Naive thymus-derived CD4-positive, alpha-beta T cell (primary cell): ENCODE measurements around the gene OR52E6. TPM values are rescaled to one million over a fixed set of nuclear protein-coding genes. Genes with fewer than 3 reads are reported as not detected.

Source experiments
- ATAC-seq: fragments of 150-1000 bp; cut with Tn5 transposase; 2 replicates; pipeline ENCODE4 v1.10.0; 2021; ENCODE audit warnings: mild to moderate bottlenecking, moderate library complexity
- CTCF ChIA-PET: fragments of 350-600 bp; sonication (Branson Sonifier 250); formaldehyde crosslinking; loops from one replicate; lab custom pipeline; 2021; ENCODE audit warnings: antibody characterized with exemption; lab: Charles Lee
- POLR2A ChIA-PET: fragments of 350-600 bp; sonication (Branson Sonifier 250); formaldehyde crosslinking; loops from one replicate; lab custom pipeline; 2021; ENCODE audit warnings: antibody characterized with exemption, inconsistent platforms; lab: Charles Lee
- DNase-seq, 9 donors: peaks; one replicate each; pipeline versions ENCODE4 v3.0.0 to v3.0.0-alpha.2; 2020 to 2022; ENCODE audit warnings: mixed read lengths in 1 of 9
- H3K27ac ChIP-seq: one replicate; pipeline ENCODE4 v1.7.0; 2013; ENCODE audit warnings: mild to moderate bottlenecking, low read depth, low read length, moderate library complexity
- H3K27me3 ChIP-seq, 2 donors: one replicate each; pipeline ENCODE4 v1.7.0; 2013; ENCODE audit warnings: low read length in 2 of 2, mild to moderate bottlenecking in 2 of 2, moderate library complexity in 2 of 2; ENCODE audit not compliant: control insufficient read depth in 2 of 2, insufficient read depth in 2 of 2
- H3K36me3 ChIP-seq, 3 experiments: 1 replicate in 2 of 3; 2 replicates in 1 of 3; pipeline ENCODE4 v1.7.0; 2013; ENCODE audit warnings: low read length in 3 of 3, mild to moderate bottlenecking in 3 of 3, moderate library complexity in 1 of 3; ENCODE audit not compliant: insufficient read depth in 3 of 3, control insufficient read depth in 2 of 3
- H3K4me1 ChIP-seq, 2 donors: one replicate each; pipeline ENCODE4 v1.7.0; 2013; ENCODE audit warnings: low read length in 2 of 2, mild to moderate bottlenecking in 2 of 2, moderate library complexity in 1 of 2; ENCODE audit not compliant: control insufficient read depth in 2 of 2, insufficient read depth in 2 of 2
- H3K4me3 ChIP-seq: 2 replicates; pipeline ENCODE4 v1.7.0; 2013; ENCODE audit warnings: mild to moderate bottlenecking, low read length
- H3K9me3 ChIP-seq, 3 experiments: 1 replicate in 2 of 3; 2 replicates in 1 of 3; pipeline ENCODE4 v1.7.0; 2013; ENCODE audit warnings: low read length in 3 of 3; ENCODE audit not compliant: control insufficient read depth in 2 of 3
- H3K27ac Mint-ChIP-seq, 9 donors: one replicate each; pipeline ENCODE4 v1.8.0; 2020 to 2022; ENCODE audit warnings: mixed read lengths in 9 of 9, mild to moderate bottlenecking in 8 of 9, moderate library complexity in 5 of 9, inconsistent platforms in 2 of 9
- H3K27me3 Mint-ChIP-seq, 5 donors: one replicate each; pipeline ENCODE4 v1.8.0; 2021 to 2022; ENCODE audit warnings: mixed read lengths in 5 of 5, mild to moderate bottlenecking in 1 of 5
- H3K36me3 Mint-ChIP-seq, 5 donors: one replicate each; pipeline ENCODE4 v1.8.0; 2020 to 2022; ENCODE audit warnings: mixed read lengths in 5 of 5, mild to moderate bottlenecking in 3 of 5, inconsistent platforms in 1 of 5
- H3K4me1 Mint-ChIP-seq, 7 donors: one replicate each; pipeline ENCODE4 v1.8.0; 2020 to 2022; ENCODE audit warnings: mixed read lengths in 7 of 7, mild to moderate bottlenecking in 3 of 7, inconsistent platforms in 1 of 7
- H3K4me3 Mint-ChIP-seq, 10 donors: one replicate each; pipeline ENCODE4 v1.8.0; 2020 to 2022; ENCODE audit warnings: mild to moderate bottlenecking in 10 of 10, mixed read lengths in 10 of 10, moderate library complexity in 6 of 10, inconsistent platforms in 2 of 10
- H3K9me3 Mint-ChIP-seq, 11 donors: one replicate each; pipeline ENCODE4 v1.8.0; 2020 to 2022; ENCODE audit warnings: mixed read lengths in 11 of 11, mild to moderate bottlenecking in 4 of 11, inconsistent platforms in 1 of 11, moderate library complexity in 1 of 11
- intact Hi-C, 2 donors: fragments of 100-400 bp; cut with micrococcal nuclease; formaldehyde crosslinking; loops; one replicate each; pipeline ENCODE4 v1.15.1; 2023
- polyA plus RNA-seq, 2 donors: library from polyadenylated mRNA; unstranded; fragments of 300-500 nt; fragmentation: Illumina TruSeq; gene quantifications; one replicate each; pipeline ENCODE4 v1.2.3, GENCODE V29; 2021
- total RNA-seq, 6 experiments: library from RNA in 5 of 6; stranded (reverse) in 5 of 6; gene quantifications; 1 replicate in 5 of 6; 2 replicates in 1 of 6; pipeline ENCODE4 v1.2.3 and lab custom pipeline; 2021 to 2026

The OR52E6 gene
- total and polyA plus RNA-seq, 7 experiments from 2014 or later = not detected

DNA sequence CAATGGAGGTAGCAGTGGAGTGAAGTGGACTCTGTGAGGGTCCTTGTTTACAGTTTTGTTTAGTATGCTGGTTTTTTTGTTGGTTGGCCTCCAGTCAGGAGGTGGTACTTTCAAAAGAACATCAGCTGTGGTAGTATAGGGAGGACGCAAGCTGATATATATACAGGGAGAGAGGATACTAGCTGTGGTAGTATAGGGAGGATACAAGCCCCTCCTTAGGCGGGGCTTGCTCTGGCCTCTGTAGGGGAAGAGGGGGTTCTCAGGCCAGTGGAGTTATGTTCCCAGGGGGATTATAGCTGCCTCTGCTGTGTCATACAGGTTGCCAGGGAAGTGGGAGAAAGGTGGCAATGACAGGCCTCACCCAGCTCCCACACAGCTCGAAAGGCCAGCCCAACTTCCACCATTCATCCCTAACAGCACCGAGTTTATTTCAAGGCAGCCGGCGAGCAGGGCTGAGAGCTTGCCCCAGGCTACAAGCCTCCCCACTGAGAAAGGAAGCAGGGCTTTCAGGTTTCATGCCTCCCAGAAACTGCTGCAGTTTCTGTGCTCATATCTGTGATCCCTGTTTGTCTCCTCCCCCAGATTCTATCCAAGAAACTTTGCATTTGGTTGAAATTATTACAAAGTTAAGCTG lies 10.4 kb downstream of the OR52E6 start:
- Histone ChIP-seq H3K9me3 (no peaks in the 10 kb centered on the region), H3K4me3 (no peak overlapping the region), H3K36me3 (no peaks in the 10 kb centered on the region), H3K27ac (no peak overlapping the region), H3K27me3 (no peaks in the 10 kb centered on the region), H3K4me1 (no peaks in the 10 kb centered on the region)
- Mint-ChIP-seq H3K9me3 (peaks cover 0 to 5% (median 0%) of the 10 kb centered on the region in 11 donors), H3K4me1 (no peaks in the 10 kb centered on the region), H3K27me3 (peaks cover 3 to 27% (median 12%) of the 10 kb centered on the region in 5 donors), H3K27ac (no peak overlapping the region), H3K36me3 (no peaks in the 10 kb centered on the region), H3K4me3 (no peak overlapping the region)
- POLR2A ChIA-PET = no interaction called here
- ATAC-seq = no peak
- DNase-seq = no peak
- intact Hi-C loops = no loop called here
- CTCF ChIA-PET = no interaction called here

DNA sequence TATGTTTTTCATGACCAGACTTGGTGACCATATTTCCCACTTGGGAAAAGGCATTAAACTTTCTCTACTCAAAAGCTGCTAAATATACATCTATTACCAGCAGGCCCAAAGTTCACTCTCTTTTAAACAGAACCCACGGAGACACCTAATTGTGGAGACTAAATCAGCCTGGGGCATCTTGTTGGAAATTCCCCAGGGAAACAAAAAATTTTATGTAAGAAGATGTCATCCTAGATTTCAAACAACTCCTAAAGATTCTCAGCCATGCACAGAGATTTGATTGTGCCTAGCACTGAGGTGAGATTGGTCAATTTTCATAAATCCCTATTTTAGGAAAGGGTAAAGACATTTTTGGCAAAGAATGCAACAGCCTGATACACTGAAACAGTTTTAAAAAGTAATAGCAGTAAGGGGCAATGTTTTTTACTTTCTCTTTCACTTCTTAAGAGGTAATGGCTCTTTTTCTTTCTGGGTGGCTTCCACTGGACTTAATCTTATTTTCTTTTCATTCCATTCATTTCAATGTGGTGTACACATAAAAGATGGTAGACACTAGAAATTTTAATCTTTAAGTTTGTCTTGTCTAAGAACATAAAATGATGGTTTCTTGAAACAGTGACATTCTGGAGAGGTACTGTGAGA lies 23.3 kb downstream of the OR52E6 start:
- H3K27me3 Mint-ChIP-seq = peaks cover 0 to 15% (median 4%) of the 10 kb centered on the region in 5 donors
- intact Hi-C loops = no loop called here
- H3K9me3 ChIP-seq = no peaks in the 10 kb centered on the region
- H3K4me1 Mint-ChIP-seq = peaks cover 0 to 18% (median 11%) of the 10 kb centered on the region in 7 donors
- ATAC-seq = no peak
- ChIA-PET POLR2A (no interaction called here), CTCF (no interaction called here)
- H3K27ac ChIP-seq = no peak overlapping the region
- peaks cover 0 to 4% of the 10 kb centered on the region in 2 donors for H3K4me1 ChIP-seq
- DNase-seq = peak in 2 of 9 donors; percentile 1 to 10
- H3K36me3 ChIP-seq = no peaks in the 10 kb centered on the region
- H3K27ac Mint-ChIP-seq = peak overlapping the region in 7 of 9 donors; percentile 4 to 89 (median 68)
- H3K4me3 Mint-ChIP-seq = peak overlapping the region; percentile 17 to 88 (median 84)
- H3K36me3 Mint-ChIP-seq = peaks cover 0 to 4% (median 0%) of the 10 kb centered on the region in 5 donors
- H3K27me3 ChIP-seq = no peaks in the 10 kb centered on the region
- H3K9me3 Mint-ChIP-seq = peaks cover 0 to 4% (median 0%) of the 10 kb centered on the region in 11 donors
- peak overlapping the region; percentile 29 for H3K4me3 ChIP-seq

DNA sequence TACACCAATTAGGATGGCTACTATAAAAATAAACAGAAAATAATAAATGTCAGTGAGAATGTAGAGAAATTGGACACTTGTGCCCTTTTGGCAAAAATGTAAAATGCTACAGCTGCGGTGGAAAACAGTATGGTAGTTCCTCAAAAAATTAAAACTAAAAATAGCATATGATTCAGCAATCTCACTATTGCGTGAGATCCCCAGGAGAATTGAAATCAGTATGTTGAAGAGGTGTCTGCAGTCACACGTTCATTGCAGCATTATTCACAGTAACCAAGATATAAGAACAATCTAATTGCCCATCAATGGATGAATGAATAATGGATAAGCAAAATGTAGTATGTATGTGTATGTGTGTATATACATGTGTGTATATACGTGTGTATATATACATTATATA lies 26.2 kb downstream of the OR52E6 start:
- no peaks in the 10 kb centered on the region for H3K9me3 ChIP-seq
- ChIA-PET POLR2A (no interaction called here), CTCF (no interaction called here)
- Mint-ChIP-seq H3K27ac (no peak overlapping the region), H3K4me1 (peaks cover 0 to 18% (median 11%) of the 10 kb centered on the region in 7 donors), H3K4me3 (no peak overlapping the region), H3K9me3 (peaks cover 0 to 3% (median 0%) of the 10 kb centered on the region in 11 donors), H3K36me3 (peaks cover 0 to under 1% (median 0%) of the 10 kb centered on the region in 5 donors), H3K27me3 (peaks cover 0 to 15% (median 4%) of the 10 kb centered on the region in 5 donors)
- peaks cover 0 to 4% of the 10 kb centered on the region in 2 donors for H3K4me1 ChIP-seq
- DNase-seq = no peak
- H3K36me3 ChIP-seq = no peaks in the 10 kb centered on the region
- intact Hi-C loops = no loop called here
- H3K27me3 ChIP-seq = no peaks in the 10 kb centered on the region
- H3K4me3 ChIP-seq = no peak overlapping the region
- no peak overlapping the region for H3K27ac ChIP-seq
- peak; percentile 46 for ATAC-seq

DNA sequence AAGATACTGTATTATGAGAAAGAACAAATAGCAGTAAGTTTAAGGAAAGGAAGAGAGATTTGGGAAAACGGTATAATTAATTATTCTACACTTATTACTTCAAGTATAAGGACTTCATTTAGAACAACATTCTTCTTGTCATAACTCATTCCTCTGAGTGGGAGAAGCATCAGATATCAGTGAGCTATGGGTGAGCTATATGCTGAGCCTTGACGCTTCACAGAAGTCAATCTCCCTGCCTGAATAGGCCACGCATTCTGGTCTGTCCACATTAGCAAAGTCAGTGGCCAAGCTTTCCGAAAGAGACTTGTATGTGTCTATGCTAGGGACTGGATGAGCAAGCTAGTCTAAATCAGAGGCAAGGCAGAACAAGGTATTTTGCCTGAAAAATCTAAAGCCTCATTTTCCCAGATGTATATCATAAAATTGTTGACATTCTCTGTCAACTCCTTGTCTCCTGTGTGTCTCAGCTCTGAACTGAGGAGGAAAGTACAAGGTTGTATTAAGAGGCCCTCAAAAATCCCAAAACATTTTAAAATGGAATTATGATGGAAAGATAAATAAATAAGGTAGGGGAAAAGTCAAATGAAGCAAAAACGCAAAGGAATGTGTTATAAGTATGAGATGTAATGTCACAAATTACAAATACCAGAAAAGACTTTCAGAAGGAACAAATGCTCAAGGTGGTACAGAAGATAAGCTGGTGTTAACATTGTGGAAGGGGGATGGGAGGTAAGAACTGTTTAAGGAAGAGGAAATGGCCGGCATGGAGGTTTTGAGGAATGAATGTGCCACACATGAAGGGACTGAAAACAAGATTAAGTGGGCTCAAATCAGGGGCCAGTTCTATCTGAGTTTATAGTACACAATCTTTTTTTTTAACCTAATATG lies 31.5 kb downstream of the OR52E6 start:
- H3K27ac ChIP-seq = no peak overlapping the region
- ChIA-PET POLR2A (interaction anchor here (0.6 to 0.7 kb wide), 4 partner anchors 105 to 197 kb away, joined by 3 to 5 read pairs (median 3); no protein-coding TSS in a partner anchor), CTCF (interaction anchor here (0.6 to 2.8 kb wide), 5 partner anchors 43 to 1173 kb away, joined by 4 to 11 read pairs (median 6); partner anchors contain the start of genes OR51D1 and TRIM5)
- intact Hi-C loops = loop anchor here (1.0 to 5.0 kb wide), 2 partner anchors 186 to 1173 kb away; partner anchors contain the start of gene OR51D1 (in 1 of the 2)
- Mint-ChIP-seq H3K9me3 (no peaks in the 10 kb centered on the region), H3K27ac (peak overlapping the region in 1 of 9 donors; percentile 19), H3K4me1 (peaks cover 7 to 16% (median 10%) of the 10 kb centered on the region in 7 donors), H3K36me3 (no peaks in the 10 kb centered on the region), H3K4me3 (no peak overlapping the region), H3K27me3 (peaks cover 8 to 28% (median 19%) of the 10 kb centered on the region in 5 donors)
- H3K27me3 ChIP-seq = peaks cover 0 to 6% of the 10 kb centered on the region in 2 donors
- no peaks in the 10 kb centered on the region for H3K36me3 ChIP-seq
- H3K9me3 ChIP-seq = no peaks in the 10 kb centered on the region
- DNase-seq (no peak), ATAC-seq (no peak)
- no peak overlapping the region for H3K4me3 ChIP-seq
- no peaks in the 10 kb centered on the region for H3K4me1 ChIP-seq

DNA sequence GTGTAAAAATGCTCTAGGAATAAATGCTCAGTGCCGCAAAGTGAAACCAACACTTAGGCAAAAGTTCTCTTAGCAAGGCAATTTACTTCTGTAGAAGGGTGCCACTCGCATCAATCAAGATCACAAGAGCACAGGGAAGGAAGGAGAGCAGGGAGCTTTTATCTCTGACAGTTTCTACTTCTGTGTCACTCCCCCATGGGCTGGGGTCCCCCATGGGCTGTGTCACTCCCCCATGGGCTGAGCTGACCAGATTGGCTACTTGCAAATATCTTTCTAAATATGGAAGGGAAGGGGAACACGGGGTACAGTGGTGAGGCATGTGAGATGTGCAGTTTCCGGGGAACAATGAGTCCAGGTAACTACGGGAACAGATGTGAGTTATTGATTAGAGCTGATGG lies 32.6 kb downstream of the OR52E6 start:
- Histone ChIP-seq H3K27me3 (peaks cover 0 to 6% of the 10 kb centered on the region in 2 donors), H3K36me3 (no peaks in the 10 kb centered on the region), H3K27ac (no peak overlapping the region), H3K4me1 (no peaks in the 10 kb centered on the region), H3K4me3 (peak overlapping the region; percentile 61), H3K9me3 (peaks cover 0 to under 1% (median 0%) of the 10 kb centered on the region in 3 experiments)
- DNase-seq (peak in 2 of 9 donors; percentile 7 to 12), ATAC-seq (peak; percentile 17)
- intact Hi-C loops = loop anchor here (1.0 to 5.0 kb wide), 2 partner anchors 185 to 1172 kb away; partner anchors contain the start of gene OR51D1 (in 1 of the 2)
- CTCF ChIA-PET = interaction anchor here (0.8 to 2.8 kb wide), 6 partner anchors 124 to 1172 kb away, joined by 4 to 11 read pairs (median 6); partner anchors contain the start of genes OR51D1 and TRIM5
- H3K27me3 Mint-ChIP-seq = peaks cover 12 to 30% (median 23%) of the 10 kb centered on the region in 5 donors
- peak overlapping the region; percentile 86 to 95 (median 90) for H3K4me3 Mint-ChIP-seq
- H3K27ac Mint-ChIP-seq = peak overlapping the region in 6 of 9 donors; percentile 1 to 87 (median 20)
- H3K36me3 Mint-ChIP-seq = peaks cover 0 to 3% (median 0%) of the 10 kb centered on the region in 5 donors
- peaks cover 1 to 5% (median 4%) of the 10 kb centered on the region in 11 donors for H3K9me3 Mint-ChIP-seq
- POLR2A ChIA-PET = interaction anchor here (0.6 to 0.7 kb wide), 2 partner anchors 104 to 109 kb away, joined by 3 to 5 read pairs; no protein-coding TSS in a partner anchor
- H3K4me1 Mint-ChIP-seq = peaks cover 7 to 16% (median 10%) of the 10 kb centered on the region in 7 donors
